Stimulated activated CD8-positive, alpha-beta memory T cell treated with anti-CD3 and anti-CD28 coated beads, Interleukin-4, amount 100 ng/mL, for 24 hours (primary cell): ENCODE data around the gene LGALS9.

Experiments
- DNase-seq: peaks from one replicate; pipeline ENCODE4 v3.0.0-alpha.2; 2020; ENCODE audit warnings: low read depth

LGALS9 gene

DNA sequence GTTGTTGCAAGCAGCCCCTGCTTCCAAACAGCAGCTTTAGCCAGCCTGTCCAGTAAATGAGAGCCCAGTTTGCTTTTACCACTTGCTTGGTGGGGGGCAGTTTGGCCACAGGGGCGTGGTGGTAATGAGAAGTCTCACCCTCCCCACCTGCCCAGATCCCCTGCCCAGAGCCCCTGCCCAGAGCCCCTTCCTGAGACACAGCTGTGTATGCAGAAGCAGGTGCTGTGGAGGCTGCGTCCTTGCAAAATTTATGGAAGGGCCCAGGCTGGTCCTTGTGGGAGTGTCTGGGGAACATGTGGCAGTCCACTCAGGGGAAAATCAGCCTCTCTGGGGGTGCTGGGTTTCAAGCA is 27.6 kb upstream of the LGALS9 start:
- DNase-seq = no peak

DNA sequence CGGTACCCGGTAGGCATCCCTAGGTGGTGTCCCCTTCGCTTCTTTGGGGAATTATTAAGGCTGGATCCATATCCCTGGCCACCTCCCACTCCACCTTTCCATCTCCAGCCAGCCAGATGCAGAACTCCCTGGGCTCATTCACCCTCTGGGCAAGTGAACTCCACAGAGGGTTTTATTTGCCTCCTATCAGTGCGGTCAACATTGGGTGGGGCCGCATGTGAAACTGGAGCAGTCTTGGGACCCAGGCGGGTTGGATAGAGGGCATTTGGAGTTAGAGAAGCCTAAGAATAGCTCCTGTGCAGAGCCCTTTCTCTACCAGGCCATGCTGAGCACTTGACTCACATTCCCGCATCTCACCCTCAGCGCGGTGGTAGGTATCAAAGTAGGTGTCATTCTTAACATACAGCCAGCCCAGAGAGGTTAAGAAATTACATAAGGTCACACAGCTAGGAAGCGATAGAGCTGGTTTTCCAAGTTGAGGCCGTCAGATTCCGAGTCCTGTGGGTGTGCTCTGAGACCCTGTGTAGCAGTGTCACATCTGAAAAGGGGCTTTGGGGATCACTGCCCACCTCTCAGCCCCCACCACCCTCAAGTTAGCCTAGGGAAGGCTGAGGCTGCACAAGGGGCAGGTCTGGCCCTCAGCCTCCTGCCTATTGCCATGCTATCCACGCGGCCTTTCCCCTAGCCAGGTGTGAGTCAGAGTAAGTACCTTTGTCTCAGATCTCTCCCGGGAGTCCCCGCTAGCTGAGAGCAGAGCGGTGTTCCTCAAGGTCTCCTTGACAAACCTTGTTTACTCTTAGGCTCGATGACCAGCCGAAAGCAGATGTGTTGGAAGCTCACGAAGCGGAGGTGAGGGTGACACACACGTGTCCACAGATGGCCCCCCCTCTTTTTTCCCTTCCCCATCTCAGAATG is 26.9 kb upstream of the LGALS9 start:
- no peak for DNase-seq

DNA sequence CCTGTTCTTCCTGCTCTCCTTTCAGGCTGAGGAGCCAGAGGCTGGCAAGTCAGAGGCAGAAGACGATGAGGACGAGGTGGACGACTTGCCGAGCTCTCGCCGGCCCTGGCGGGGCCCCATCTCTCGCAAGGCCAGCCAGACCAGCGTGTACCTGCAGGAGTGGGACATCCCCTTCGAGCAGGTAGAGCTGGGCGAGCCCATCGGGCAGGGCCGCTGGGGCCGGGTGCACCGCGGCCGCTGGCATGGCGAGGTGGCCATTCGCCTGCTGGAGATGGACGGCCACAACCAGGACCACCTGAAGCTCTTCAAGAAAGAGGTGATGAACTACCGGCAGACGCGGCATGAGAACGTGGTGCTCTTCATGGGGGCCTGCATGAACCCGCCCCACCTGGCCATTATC is 25.6 kb upstream of the LGALS9 start:
- no peak for DNase-seq

DNA sequence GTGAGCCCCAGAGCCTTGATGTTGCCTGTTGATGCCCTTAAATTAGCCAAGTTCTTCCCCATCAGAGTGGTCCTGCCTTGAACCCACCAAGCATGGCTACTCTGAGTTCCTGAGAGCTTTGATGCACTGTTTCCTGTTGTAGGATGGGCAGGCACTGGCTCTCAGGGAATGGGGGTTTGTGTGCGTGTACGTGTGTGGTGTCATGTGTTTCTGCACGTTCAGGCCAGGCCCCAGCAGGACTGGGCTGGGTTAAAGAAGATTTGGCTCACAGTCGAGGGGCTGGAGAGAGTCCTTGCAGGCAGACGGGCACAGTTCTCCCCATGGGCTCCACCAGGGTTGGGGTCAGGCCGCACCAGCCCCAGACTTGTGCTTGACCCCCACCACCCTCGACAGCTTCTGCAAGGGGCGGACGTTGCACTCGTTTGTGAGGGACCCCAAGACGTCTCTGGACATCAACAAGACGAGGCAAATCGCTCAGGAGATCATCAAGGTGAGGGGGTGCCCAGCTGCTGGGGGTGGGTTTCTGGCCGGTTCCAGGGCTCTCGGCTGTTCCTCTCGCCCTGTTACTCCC is 23.4 kb upstream of the LGALS9 start:
- no peak for DNase-seq

GRCh38 chr17:27608328-27609230 is 22.4 kb upstream of the LGALS9 start:
- no peak for DNase-seq

GRCh38 chr17:27609611-27610303 is 21.2 kb upstream of the LGALS9 start:
- DNase-seq = no peak

GRCh38 chr17:27610304-27610677 is 20.7 kb upstream of the LGALS9 start:
- no peak for DNase-seq

GRCh38 chr17:27612160-27612770 is 18.7 kb upstream of the LGALS9 start:
- DNase-seq = no peak

DNA sequence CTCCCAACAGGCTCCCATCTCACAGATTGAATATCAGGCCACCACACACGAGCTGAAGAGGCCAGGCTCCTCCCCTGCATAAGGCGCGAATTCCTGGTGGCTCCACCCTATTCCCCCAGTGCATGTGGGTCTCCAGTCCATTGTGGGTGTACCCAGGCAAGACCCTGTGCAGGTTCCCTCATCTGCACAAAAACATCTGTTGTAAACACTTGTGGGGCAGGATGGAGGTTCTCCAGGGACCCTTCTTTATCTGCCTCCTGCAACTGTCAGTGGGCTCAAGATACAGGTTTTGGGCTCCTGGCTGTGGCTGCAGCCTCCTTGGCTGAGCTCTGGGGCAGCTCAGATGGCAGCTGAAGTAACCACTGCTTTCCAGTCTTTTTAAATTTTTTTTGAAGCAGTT is 17.6 kb upstream of the LGALS9 start:
- DNase-seq = no peak

GRCh38 chr17:27615121-27615520 is 15.9 kb upstream of the LGALS9 start:
- DNase-seq = no peak

- DNase-seq = no peak
These were observed 14.6 kb upstream of the LGALS9 start for GRCh38 chr17:27616414-27616813.

DNA sequence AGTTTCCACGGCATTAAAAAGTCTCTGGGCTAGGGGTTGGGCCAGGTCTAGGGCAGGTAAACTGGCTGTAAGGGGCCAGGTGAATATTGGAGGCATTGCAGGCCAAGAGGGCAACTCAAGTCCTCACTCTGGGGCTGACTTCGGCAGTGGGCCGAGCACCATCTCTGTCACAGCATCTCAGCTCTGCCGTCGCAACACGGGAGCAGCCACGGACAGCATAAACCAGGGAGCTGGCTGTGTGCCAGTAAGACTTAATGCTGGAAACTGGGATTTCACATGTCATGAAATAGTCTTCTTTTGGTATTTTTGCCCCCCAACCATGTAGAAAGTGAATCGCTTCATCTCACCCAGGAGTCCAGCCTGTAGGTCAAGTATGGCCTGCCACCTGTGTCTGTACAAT is 12.6 kb upstream of the LGALS9 start:
- no peak for DNase-seq

DNA sequence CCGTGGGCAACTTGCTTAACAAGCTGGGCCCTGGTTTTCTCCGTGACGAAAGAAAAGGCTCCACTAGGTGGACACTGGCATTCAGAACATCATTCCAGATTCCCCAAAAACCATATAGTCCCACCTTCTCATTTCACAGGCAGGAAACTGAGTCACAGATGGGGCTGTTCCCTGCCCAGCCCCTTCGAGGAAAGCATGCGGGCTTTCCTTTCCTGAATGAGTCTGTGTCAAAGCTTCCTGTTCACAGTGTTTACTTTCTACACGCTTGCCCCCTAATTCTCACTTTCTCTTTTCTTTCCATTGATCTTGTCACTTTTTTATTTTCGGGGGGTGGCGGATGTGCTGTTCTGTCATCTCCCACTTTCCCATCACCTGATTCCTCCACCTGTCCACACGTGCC is 10.3 kb upstream of the LGALS9 start:
- no peak for DNase-seq

DNA sequence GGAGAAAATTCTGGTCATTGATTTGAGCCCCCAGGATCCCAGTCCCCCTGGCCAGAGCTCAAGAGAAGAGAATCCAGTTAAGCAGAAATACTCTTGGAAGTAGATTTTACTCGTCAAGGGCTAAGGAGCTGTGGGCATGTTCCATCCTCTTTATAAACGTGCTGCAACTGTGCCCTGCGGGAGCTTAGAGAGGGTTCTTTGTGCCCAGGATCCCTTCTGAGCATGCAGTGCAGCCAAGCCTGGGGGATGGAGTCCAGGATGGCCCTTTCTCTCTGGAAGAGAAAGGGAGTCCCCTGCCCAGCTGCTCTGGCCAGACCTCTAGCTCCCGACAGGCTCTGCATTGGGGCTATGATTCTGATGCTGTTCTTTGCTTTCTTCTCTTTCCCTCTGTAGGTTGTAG is 9.5 kb upstream of the LGALS9 start:
- no peak for DNase-seq

DNA sequence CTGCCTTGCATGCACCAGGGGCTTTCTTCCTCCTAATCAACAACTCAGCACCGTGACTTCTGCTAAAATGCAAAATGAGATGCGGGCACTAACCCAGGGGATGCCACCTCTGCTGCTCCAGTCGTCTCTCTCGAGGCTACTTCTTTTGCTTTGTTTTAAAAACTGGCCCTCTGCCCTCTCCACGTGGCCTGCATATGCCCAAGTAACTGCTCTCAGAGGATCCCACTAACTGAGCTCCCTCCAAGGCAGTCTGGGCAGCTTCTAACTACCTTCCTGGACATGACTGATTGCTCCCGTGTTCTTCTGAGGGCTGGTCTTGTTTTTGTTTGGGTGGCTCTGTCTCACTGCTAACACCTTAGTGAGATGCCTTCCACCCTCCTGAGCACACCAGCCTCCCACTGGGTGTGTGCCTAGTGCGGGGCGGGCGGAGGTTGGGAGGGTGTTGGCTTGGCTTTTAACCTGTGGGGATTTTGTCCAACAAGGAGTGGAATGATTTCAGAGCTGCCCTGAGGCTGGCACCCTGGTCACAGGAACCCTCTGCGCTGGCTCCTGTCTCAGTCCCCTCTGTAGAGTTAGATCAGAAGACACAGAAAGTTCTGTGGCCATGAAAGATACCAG is 8.9 kb upstream of the LGALS9 start:
- no peak for DNase-seq

DNA sequence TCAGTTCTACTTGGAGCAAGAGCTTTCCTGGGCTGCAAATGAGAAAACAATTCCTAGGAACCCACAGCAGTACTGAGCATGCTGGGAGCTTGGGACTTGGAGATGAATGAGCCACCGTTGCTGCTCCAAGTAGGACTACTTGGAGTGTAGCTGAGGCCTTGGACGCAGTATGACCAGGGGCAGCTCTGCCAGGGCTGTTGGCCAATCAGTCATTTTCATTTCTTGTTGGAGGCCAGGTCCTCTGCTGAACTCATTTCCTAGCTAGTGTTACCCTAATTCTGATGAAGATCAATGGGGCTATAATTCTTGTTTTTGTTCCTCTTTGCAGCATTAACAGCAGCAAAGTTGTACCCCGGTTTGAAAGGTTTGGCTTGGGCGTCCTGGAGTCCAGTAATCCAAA is 8.0 kb upstream of the LGALS9 start:
- no peak for DNase-seq

DNA sequence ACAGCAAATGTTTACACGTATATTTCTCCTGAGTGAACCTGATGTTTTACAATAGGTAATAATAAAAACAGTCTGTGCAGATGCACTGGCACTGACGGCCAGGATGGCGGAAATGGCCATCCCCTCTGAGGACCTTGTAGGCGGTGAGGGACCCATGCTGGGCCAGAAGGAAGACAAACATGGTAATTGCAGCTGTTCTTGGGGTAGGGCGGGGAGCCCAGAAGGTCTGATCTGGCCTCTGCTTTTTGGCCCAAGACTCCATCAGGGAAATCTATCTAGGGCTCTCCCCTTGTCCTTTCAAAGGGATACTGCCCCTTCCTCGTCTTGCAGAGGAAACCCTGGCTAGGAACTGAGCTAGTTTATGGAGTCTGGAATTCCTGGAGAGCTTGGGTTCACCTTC is 7.4 kb upstream of the LGALS9 start:
- DNase-seq = no peak

DNA sequence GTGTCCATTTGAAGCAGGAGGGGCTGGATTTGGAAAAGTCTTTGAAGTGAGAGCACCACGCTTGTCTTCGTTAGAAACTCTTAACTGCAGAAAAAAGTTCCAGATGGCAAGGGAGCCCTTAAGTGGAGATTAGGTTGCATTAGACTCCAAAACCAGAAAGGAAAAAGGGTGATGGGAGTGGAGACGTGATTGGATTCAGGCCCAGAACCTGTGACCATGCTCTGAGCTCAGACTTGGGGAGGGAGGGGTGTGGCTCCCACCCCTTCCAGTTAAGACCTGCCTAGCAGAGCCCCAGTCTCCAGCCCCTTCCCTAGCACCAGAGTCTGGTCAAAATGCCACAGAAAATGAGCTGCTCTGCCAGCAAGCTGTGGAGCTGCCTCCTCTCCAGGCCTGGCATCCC is 6.4 kb upstream of the LGALS9 start:
- no peak for DNase-seq

DNA sequence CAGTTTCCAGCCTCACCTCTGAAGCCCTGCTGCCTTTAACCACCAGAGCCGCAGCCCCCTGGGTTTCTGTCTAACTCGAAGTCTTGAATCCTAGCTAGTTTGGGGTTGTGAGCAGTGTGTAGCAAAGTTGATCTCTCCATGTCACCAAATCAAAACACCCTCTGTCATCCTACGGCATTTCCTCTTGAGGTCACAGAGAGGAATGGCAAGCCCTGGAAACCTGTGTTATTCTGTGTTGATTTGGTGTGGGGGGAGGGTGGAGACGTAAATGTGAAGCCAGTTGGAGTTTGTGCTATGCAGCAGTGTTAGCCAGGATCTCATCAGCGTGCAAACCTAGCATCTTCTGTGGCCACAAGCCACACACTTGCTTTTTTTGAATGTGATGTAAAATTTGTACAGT is 5.1 kb upstream of the LGALS9 start:
- DNase-seq = no peak

DNA sequence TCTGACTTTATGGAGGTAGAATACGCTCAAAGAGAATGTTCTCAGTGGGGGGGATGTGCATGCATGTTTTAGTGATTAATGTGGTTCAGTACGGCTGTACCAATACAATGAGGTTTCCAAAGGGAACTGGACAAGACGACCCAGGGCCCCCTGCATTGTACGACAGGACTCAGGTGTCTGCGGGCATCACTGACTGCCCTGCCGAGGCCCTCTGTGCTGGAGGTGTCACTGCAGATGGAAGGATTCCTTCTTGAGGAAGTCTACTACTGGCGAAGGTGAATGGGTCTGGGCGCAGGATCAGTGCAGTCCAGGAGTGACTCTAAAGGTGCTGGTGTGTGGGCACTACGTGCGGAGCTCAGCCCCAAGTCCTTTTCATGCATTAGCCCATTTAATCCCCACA is 3.5 kb upstream of the LGALS9 start:
- no peak for DNase-seq

DNA sequence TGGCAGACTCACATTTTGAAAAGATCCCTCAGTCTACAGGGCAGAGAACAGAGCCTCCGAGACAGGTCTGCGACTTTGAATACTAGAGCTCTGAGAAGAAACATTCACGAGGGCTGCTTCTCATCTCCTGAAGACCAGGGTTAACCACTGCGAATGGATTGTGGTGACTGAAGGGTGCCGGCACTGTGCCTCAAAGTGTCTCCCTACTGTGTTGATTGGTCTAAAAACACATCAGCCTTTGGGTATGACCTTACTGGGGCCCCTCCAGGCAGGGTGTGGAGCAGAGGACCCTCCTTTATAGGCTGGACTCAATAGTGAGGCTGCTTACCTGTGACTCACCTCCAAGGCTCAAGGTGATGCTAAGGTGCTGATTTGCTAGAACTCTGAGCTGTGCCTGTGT is 2.6 kb upstream of the LGALS9 start:
- no peak for DNase-seq
